Caco-2 (cell line): ENCODE results near the gene IQSEC2. TPM values are rescaled to one million over a fixed set of nuclear protein-coding genes. Genes with fewer than 3 reads are reported as not detected.

ENCODE experiments used
- BruUV-seq: library from RNA; stranded (reverse); fragments of 400-500 nt; replicated peaks from 2 replicates; lab custom pipeline; 2021; lab: Mats Ljungman, UMichigan
- CTCF ChIA-PET: fragments of 300-600 bp; sonication (Branson Sonifier 250); formaldehyde crosslinking; loops from one replicate; lab custom pipeline; 2022; ENCODE audit warnings: antibody characterized with exemption; lab: Charles Lee
- POLR2A ChIA-PET: fragments of 300-600 bp; sonication (Branson Sonifier 250); formaldehyde crosslinking; loops from one replicate; lab custom pipeline; 2022; ENCODE audit warnings: antibody characterized with exemption; lab: Charles Lee
- DNase-seq, 2 experiments: peaks; one replicate each; pipeline versions ENCODE4 v3.0.0 to v3.0.0-alpha.2; 2020 to 2022
- H3K27me3 ChIP-seq: replicated peaks from 2 replicates; pipeline ENCODE4 v1.6.0; 2011; ENCODE audit warnings: low read length; ENCODE audit not compliant: control insufficient read depth, insufficient read depth
- H3K36me3 ChIP-seq: 2 replicates; pipeline ENCODE4 v1.5.1; 2011; ENCODE audit warnings: low read length; ENCODE audit not compliant: control insufficient read depth, insufficient read depth
- H3K4me1 ChIP-seq: fragments of 250-450 bp; sonication (Bioruptor Pico); 2 replicates; pipeline ENCODE4 v1.5.1; 2020; ENCODE audit warnings: mild to moderate bottlenecking
- H3K4me3 ChIP-seq: 2 replicates; pipeline ENCODE4 v1.5.1; 2011; ENCODE audit warnings: low read depth, mild to moderate bottlenecking, control low read depth, low read length
- H3K9me3 ChIP-seq: fragments of 250-450 bp; sonication (Bioruptor Pico); 2 replicates; pipeline ENCODE4 v1.5.1; 2020; ENCODE audit warnings: mild to moderate bottlenecking, moderate library complexity
- H3K27ac Mint-ChIP-seq: one replicate; pipeline ENCODE4 v1.8.0; 2022; ENCODE audit warnings: mixed read lengths; ENCODE audit not compliant: unreplicated experiment
- H3K27me3 Mint-ChIP-seq: one replicate; pipeline ENCODE4 v1.8.0; 2022; ENCODE audit warnings: mixed read lengths; ENCODE audit not compliant: insufficient read depth, unreplicated experiment
- H3K36me3 Mint-ChIP-seq: one replicate; pipeline ENCODE4 v1.8.0; 2022; ENCODE audit warnings: mild to moderate bottlenecking, mixed read lengths; ENCODE audit not compliant: insufficient read depth, unreplicated experiment
- H3K4me1 Mint-ChIP-seq: one replicate; pipeline ENCODE4 v1.8.0; 2022; ENCODE audit warnings: low read depth, mixed read lengths; ENCODE audit not compliant: unreplicated experiment
- H3K4me3 Mint-ChIP-seq: one replicate; pipeline ENCODE4 v1.8.0; 2022; ENCODE audit warnings: mild to moderate bottlenecking, moderate library complexity, mixed read lengths; ENCODE audit not compliant: unreplicated experiment
- H3K9me3 Mint-ChIP-seq: one replicate; pipeline ENCODE4 v1.8.0; 2022; ENCODE audit warnings: mixed read lengths; ENCODE audit not compliant: unreplicated experiment
- CTCF ChIP-seq, 2 experiments: fragments of 200-600 bp in 1 of 2; IDR thresholded peaks; 1 replicate in 1 of 2; 2 replicates in 1 of 2; pipeline versions ENCODE4 v1.5.1 to v1.8.0; 2011 to 2022; ENCODE audit warnings: antibody characterized with exemption in 1 of 2, control low read depth in 1 of 2, inconsistent platforms in 1 of 2, low read depth in 1 of 2, low read length in 1 of 2, mild to moderate bottlenecking in 1 of 2, moderate library complexity in 1 of 2; ENCODE audit not compliant: insufficient read depth in 1 of 2, severe bottlenecking in 1 of 2, unreplicated experiment in 1 of 2
- intact Hi-C: fragments of 100-400 bp; cut with micrococcal nuclease; formaldehyde crosslinking; loops from one replicate; pipeline ENCODE4 v1.10.0; 2022; ENCODE audit not compliant: unreplicated experiment
- total RNA-seq: library from RNA; stranded (reverse); gene quantifications from 2 replicates; pipeline ENCODE4 v1.2.3, GENCODE V29; 2022

IQSEC2 gene
- total RNA-seq, 1 experiment from 2014 or later, result 1.8 TPM

- no peaks in the 10 kb centered on the region for H3K4me1 Mint-ChIP-seq
- no peaks in the 10 kb centered on the region for H3K9me3 Mint-ChIP-seq
- no peaks in the 10 kb centered on the region for H3K27me3 ChIP-seq
- H3K4me3 ChIP-seq, result no peak overlapping the region
- no peaks in the 10 kb centered on the region for H3K4me1 ChIP-seq
- DNase-seq, result no peak
- CTCF ChIA-PET, result no interaction called here
- H3K9me3 ChIP-seq, result no peaks in the 10 kb centered on the region
- BruUV-seq, result no TSS peak
- no peaks in the 10 kb centered on the region for H3K36me3 ChIP-seq
- no peak for TF ChIP-seq CTCF (IDR thresholded peaks at IDR 0.05; ENCODE audit: insufficient read depth in 1 of 2, low read depth in 1 of 2, low read length in 1 of 2, severe bottlenecking in 1 of 2, unreplicated experiment in 1 of 2)
- no peaks in the 10 kb centered on the region for H3K36me3 Mint-ChIP-seq
- intact Hi-C loops, result no loop called here
- POLR2A ChIA-PET, result no interaction called here
- no peak overlapping the region for H3K4me3 Mint-ChIP-seq
- no peak overlapping the region for H3K27ac Mint-ChIP-seq
- peaks cover 4% of the 10 kb centered on the region for H3K27me3 Mint-ChIP-seq
Measured at GRCh38 chrX:53241558-53241957, 39.8 kb downstream of the IQSEC2 start.

GRCh38 chrX:53239474-53239873 lies 41.9 kb downstream of the IQSEC2 start:
- BruUV-seq, result no TSS peak
- no peaks in the 10 kb centered on the region for H3K4me1 Mint-ChIP-seq
- H3K4me1 ChIP-seq, result no peaks in the 10 kb centered on the region
- ChIA-PET POLR2A (interaction anchor here (0.7 kb wide), 1 partner anchor 14 kb away, joined by 3 read pairs; no protein-coding TSS in a partner anchor), CTCF (no interaction called here)
- no peaks in the 10 kb centered on the region for H3K36me3 Mint-ChIP-seq
- H3K4me3 Mint-ChIP-seq, result no peak overlapping the region
- no peaks in the 10 kb centered on the region for H3K36me3 ChIP-seq
- H3K9me3 Mint-ChIP-seq, result no peaks in the 10 kb centered on the region
- DNase-seq, result peak in 1 of 2 experiments; percentile 32
- no peaks in the 10 kb centered on the region for H3K27me3 Mint-ChIP-seq
- H3K27me3 ChIP-seq, result no peaks in the 10 kb centered on the region
- no peak overlapping the region for H3K27ac Mint-ChIP-seq
- H3K9me3 ChIP-seq, result no peaks in the 10 kb centered on the region
- TF ChIP-seq CTCF (IDR thresholded peaks at IDR 0.05; ENCODE audit: insufficient read depth in 1 of 2, low read depth in 1 of 2, low read length in 1 of 2, severe bottlenecking in 1 of 2, unreplicated experiment in 1 of 2), result peak in 1 of 2 experiments; percentile 19
- H3K4me3 ChIP-seq, result no peak overlapping the region
- intact Hi-C loops, result no loop called here

GRCh38 chrX:53237056-53237455 lies 44.3 kb downstream of the IQSEC2 start:
- H3K36me3 ChIP-seq, result no peaks in the 10 kb centered on the region
- Mint-ChIP-seq H3K27me3 (no peaks in the 10 kb centered on the region), H3K36me3 (no peaks in the 10 kb centered on the region), H3K27ac (no peak overlapping the region), H3K9me3 (no peaks in the 10 kb centered on the region), H3K4me1 (no peaks in the 10 kb centered on the region), H3K4me3 (no peak overlapping the region)
- no TSS peak for BruUV-seq
- no peak overlapping the region for H3K4me3 ChIP-seq
- H3K9me3 ChIP-seq, result no peaks in the 10 kb centered on the region
- no peak for TF ChIP-seq CTCF (IDR thresholded peaks at IDR 0.05; ENCODE audit: insufficient read depth in 1 of 2, low read depth in 1 of 2, low read length in 1 of 2, severe bottlenecking in 1 of 2, unreplicated experiment in 1 of 2)
- intact Hi-C loops, result no loop called here
- no peaks in the 10 kb centered on the region for H3K4me1 ChIP-seq
- DNase-seq, result no peak
- H3K27me3 ChIP-seq, result no peaks in the 10 kb centered on the region
- ChIA-PET CTCF (no interaction called here), POLR2A (no interaction called here)
